ENCODE data around the gene CGAS.
A peak's percentile ranks its signal among the peaks of the same experiment; 100 is the strongest.
"Not testable (repeated sequence)": the region's sequence is repeated elsewhere in the genome, so short reads cannot be mapped to it uniquely, and the experiment has no call there.

Gene CGAS

GRCh38 chr6:73394577-73395354 lies 57.3 kb downstream of the CGAS start, which contains the start of gene DDX43:
DDX43 (plus strand) TSS chr6:73394828; CDS start chr6:73394906, 78 bp downstream.
- peak; percentile 49 for DNase-seq (ENCODE audit: low spot score)

DNA sequence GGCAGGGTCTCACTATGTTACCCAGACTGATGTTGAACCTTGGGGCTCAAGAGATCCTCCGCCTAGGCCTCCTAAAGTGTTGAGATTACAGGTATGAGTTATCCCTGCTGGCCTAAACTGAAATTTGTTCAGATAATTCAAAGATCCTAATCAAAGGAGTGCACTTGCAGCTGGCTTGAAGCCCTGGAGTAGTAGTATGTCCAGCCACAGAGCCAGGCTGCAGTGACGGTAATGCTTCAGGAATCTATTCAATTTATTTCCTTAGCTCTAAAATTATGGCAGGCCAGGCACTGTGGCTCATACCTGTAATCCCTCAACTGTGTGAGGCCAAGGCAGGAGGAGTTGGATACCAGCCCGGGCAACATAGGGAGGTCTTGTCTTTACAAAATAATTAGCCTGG lies 58.8 kb downstream of the CGAS start:
- DNase-seq (ENCODE audit: low spot score) = no peak

DNA sequence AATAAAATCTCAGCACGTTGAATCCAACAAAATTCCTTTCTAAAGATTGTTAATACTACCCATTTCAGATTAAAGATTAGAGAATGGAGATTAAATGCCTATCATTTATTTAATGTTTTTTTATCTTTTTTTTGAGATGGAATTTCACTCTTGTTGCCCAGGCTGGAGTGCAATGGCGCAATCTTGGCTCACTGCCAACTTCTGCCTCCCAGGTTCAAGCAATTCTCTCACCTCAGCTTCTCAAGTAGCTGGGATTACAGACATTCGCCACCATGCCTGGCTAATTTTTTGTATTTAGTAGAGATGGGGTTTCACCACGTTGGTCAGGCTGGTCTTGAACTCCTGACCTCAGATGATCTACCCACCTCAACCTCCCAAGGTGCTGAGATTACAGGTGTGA lies 59.9 kb downstream of the CGAS start:
- DNase-seq (ENCODE audit: low spot score) = not testable (repeated sequence)

- no peak for DNase-seq (ENCODE audit: low spot score)
These were observed 60.4 kb downstream of the CGAS start for GRCh38 chr6:73391675-73392074.

DNA sequence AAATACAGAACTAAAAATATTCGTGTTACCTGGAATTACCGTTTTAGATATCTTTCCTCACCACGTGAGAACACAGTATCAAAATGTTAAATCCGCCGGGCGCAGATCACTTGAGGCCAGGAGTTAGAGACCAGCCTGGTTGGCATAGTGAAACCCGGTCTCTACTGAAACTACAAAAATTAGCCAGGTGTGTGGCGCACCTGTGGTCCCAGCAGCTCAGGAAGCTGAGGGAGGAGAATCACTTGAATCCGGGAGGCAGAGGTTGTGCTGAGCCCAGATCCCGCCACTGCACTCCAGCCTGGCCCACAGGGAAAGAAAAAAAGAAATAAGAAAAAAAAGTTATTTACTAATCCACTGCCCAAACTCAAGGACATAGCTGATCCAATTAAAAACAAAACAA lies 62.2 kb downstream of the CGAS start:
- no peak for DNase-seq (ENCODE audit: low spot score)

- DNase-seq (ENCODE audit: low spot score) = peak; percentile 51
These were observed 63.1 kb downstream of the CGAS start for GRCh38 chr6:73388800-73389512.

- no peak for DNase-seq (ENCODE audit: low spot score)
These were observed 63.7 kb downstream of the CGAS start for GRCh38 chr6:73388433-73388799.

- no peak for DNase-seq (ENCODE audit: low spot score)
These were observed 69.5 kb downstream of the CGAS start for GRCh38 chr6:73382462-73383113.

GRCh38 chr6:73381531-73381930 lies 70.6 kb downstream of the CGAS start:
- DNase-seq (ENCODE audit: low spot score) = not testable (repeated sequence)

DNA sequence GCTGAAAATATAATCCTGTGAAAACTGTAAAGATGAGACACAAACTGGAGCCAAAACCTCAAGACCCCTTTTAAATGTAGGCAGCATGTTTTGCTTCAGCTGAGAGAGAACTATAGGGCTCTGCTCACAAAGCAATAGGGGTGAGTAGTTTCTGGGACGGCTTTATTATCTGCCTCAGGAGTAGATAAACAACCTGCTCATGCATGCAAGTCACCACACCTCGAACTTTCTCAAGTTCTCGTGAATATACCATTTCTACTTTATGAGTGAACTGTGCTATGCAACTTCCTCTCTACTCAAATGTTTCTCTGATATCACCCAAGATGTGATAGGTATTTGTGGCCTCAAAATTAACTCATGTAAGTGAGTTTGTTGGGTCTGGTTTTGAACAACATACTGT lies 74.9 kb downstream of the CGAS start:
- no peak for DNase-seq (ENCODE audit: low spot score)

- no peak for DNase-seq (ENCODE audit: low spot score)
These were observed 76.9 kb downstream of the CGAS start for GRCh38 chr6:73375216-73375615.

Measured in hematopoietic multipotent progenitor cell treated with erythropoietin and hydrocortisone succinate and interleukin-3 and kit ligand, for 17 days (in vitro differentiated cells).